Measurements from ENCODE around the gene EPN1. TPM values are rescaled to one million over a fixed set of nuclear protein-coding genes. Genes with fewer than 3 reads are reported as not detected.

The EPN1 gene
- total and polyA plus RNA-seq, 2 donors from 2014 or later: 138 to 145 TPM

DNA sequence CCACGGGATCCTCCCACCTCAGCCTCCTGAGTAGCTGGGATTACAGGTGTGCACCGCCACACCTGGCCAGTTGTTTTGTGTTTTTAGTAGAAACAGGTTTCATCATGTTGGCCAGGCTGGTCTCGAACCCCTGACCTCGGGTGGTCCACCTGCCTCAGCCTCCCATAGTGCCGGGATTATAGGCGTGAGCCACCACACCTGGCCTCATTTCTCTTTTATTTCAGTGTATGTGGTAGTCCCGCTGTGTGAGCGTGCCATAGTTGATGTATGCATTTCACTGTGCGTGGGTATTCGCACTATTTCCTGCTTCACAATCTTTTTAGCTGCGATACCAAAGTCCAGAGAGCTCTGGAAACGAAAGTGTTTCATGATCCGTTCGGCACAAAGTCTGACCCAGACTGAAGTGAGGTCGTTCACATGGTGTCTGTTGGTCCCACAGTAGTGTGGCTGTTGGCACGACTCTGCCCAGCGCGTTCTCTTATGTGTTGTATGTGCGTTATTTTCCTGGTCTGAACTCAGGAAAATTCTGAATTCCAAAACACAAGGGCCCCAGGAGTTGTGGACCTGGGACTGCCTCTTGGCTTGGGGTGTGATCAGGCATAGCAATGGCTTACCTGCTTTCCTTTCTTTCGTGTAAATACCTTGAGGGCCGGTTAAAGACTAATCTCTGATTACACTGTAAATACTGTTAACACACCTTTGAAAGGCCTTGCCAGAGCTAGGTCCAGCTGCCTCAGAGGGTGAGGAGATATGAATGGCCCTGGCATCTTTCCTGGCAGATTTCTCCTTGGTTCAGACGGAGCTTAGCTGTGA, 8.6 kb downstream of the EPN1 start:
- H3K9me3 ChIP-seq (ENCODE audit: control insufficient read depth in 2 of 3, insufficient read depth in 1 of 3, low read length in 3 of 3): no peaks in the 10 kb centered on the region
- TF ChIP-seq, protein P1, sequence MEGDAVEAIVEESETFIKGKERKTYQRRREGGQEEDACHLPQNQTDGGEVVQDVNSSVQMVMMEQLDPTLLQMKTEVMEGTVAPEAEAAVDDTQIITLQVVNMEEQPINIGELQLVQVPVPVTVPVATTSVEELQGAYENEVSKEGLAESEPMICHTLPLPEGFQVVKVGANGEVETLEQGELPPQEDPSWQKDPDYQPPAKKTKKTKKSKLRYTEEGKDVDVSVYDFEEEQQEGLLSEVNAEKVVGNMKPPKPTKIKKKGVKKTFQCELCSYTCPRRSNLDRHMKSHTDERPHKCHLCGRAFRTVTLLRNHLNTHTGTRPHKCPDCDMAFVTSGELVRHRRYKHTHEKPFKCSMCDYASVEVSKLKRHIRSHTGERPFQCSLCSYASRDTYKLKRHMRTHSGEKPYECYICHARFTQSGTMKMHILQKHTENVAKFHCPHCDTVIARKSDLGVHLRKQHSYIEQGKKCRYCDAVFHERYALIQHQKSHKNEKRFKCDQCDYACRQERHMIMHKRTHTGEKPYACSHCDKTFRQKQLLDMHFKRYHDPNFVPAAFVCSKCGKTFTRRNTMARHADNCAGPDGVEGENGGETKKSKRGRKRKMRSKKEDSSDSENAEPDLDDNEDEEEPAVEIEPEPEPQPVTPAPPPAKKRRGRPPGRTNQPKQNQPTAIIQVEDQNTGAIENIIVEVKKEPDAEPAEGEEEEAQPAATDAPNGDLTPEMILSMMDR (IDR thresholded peaks at IDR 0.05; ENCODE audit: borderline replicate concordance, extremely low read depth, insufficient read depth): no peak
- H3K4me1 ChIP-seq (ENCODE audit: control insufficient read depth in 2 of 3, insufficient read depth in 2 of 3, low read depth in 1 of 3, low read length in 3 of 3): peaks cover 0 to 74% (median 57%) of the 10 kb centered on the region in 3 donors
- H3K36me3 ChIP-seq (ENCODE audit: control insufficient read depth in 2 of 3, insufficient read depth in 3 of 3, low read length in 3 of 3): peaks cover under 1 to 28% (median 19%) of the 10 kb centered on the region in 3 donors
- peak in 4 of 5 donors; percentile 39 to 85 (median 78) for DNase-seq
- peak overlapping the region in 2 of 3 donors; percentile 2 to 38 for H3K9ac ChIP-seq (ENCODE audit: low read length in 3 of 3)
- no peaks in the 10 kb centered on the region for H3K27me3 ChIP-seq (ENCODE audit: control insufficient read depth, insufficient read depth, low read length)
- FAIRE-seq: no peak
- H3K27ac ChIP-seq (ENCODE audit: low read depth in 2 of 2, low read length in 2 of 2): peak overlapping the region; percentile 87 to 89
- intact Hi-C loops (cut with DNase I): no loop called here
- H3K4me3 ChIP-seq (ENCODE audit: low read length in 3 of 3): peak overlapping the region; percentile 12 to 47 (median 21)

DNA sequence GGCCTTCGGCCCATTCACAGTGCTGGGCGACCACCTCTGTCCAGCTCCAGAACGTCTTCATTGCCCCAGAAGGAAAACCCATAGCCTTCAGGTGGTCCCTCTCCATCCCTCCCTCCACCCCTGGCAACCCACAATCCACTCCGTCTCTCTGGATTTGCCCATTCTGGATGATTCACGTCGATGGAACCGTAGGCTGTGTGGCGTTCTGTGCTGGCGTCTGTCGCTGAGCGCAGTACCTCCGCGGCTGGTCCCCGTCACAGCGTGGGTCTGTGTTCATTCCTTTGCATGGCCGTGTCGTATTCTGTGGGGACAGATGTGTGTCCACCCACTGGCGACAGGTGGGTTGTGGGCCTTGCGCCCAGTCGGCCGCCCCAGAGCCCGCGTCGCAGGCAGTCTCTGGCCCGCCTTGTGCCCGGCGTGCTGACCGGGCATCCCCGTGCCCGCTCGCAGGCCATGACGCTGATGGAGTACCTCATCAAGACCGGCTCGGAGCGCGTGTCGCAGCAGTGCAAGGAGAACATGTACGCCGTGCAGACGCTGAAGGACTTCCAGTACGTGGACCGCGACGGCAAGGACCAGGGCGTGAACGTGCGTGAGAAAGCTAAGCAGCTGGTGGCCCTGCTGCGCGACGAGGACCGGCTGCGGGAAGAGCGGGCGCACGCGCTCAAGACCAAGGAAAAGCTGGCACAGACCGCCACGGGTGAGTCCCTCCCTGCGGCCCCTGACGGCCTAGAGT, 10.1 kb downstream of the EPN1 start:
- TF ChIP-seq, protein P1 (IDR thresholded peaks at IDR 0.05; ENCODE audit: borderline replicate concordance, extremely low read depth, insufficient read depth): no peak
- no peak overlapping the region for H3K4me3 ChIP-seq (ENCODE audit: low read length in 3 of 3)
- intact Hi-C loops (cut with DNase I): no loop called here
- H3K4me1 ChIP-seq (ENCODE audit: control insufficient read depth in 2 of 3, insufficient read depth in 2 of 3, low read depth in 1 of 3, low read length in 3 of 3): peaks cover 0 to 76% (median 60%) of the 10 kb centered on the region in 3 donors
- no peaks in the 10 kb centered on the region for H3K9me3 ChIP-seq (ENCODE audit: control insufficient read depth in 2 of 3, insufficient read depth in 1 of 3, low read length in 3 of 3)
- peaks cover 0 to 25% (median 20%) of the 10 kb centered on the region in 3 donors for H3K36me3 ChIP-seq (ENCODE audit: control insufficient read depth in 2 of 3, insufficient read depth in 3 of 3, low read length in 3 of 3)
- no peak for FAIRE-seq
- DNase-seq: peak in 1 of 5 donors; percentile 81
- peak overlapping the region in 1 of 3 donors; percentile 12 for H3K9ac ChIP-seq (ENCODE audit: low read length in 3 of 3)
- peak overlapping the region in 1 of 2 donors; percentile 41 for H3K27ac ChIP-seq (ENCODE audit: low read depth in 2 of 2, low read length in 2 of 2)
- H3K27me3 ChIP-seq (ENCODE audit: control insufficient read depth, insufficient read depth, low read length): no peaks in the 10 kb centered on the region

DNA sequence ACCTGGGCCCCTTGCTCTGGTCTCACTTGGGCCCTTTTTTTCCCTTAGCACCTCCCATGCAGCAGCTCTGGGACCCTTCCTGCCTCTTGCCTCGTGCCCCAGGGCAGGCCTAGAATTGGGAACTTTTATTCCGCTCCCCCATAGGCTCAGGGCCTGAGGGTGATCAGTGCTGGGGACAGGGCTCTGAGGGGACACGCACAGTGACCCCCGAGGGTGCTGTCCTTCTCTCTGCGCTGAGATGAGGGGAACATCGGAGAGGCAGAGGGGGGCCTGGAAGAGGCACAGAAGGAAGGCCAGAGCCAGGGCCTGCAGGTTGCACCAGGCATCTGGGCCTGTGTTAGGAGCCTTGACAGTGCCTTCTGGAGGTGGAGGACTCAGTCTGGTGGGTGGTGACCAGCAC, 10.8 kb downstream of the EPN1 start:
- no peaks in the 10 kb centered on the region for H3K27me3 ChIP-seq (ENCODE audit: control insufficient read depth, insufficient read depth, low read length)
- peaks cover 0 to 75% (median 54%) of the 10 kb centered on the region in 3 donors for H3K4me1 ChIP-seq (ENCODE audit: control insufficient read depth in 2 of 3, insufficient read depth in 2 of 3, low read depth in 1 of 3, low read length in 3 of 3)
- peaks cover 0 to 26% (median 20%) of the 10 kb centered on the region in 3 donors for H3K36me3 ChIP-seq (ENCODE audit: control insufficient read depth in 2 of 3, insufficient read depth in 3 of 3, low read length in 3 of 3)
- no peaks in the 10 kb centered on the region for H3K9me3 ChIP-seq (ENCODE audit: control insufficient read depth in 2 of 3, insufficient read depth in 1 of 3, low read length in 3 of 3)
- intact Hi-C loops (cut with DNase I): no loop called here
- no peak overlapping the region for H3K4me3 ChIP-seq (ENCODE audit: low read length in 3 of 3)
- FAIRE-seq: no peak
- peak in 1 of 5 donors; percentile 51 for DNase-seq
- TF ChIP-seq, protein P1 (IDR thresholded peaks at IDR 0.05; ENCODE audit: borderline replicate concordance, extremely low read depth, insufficient read depth): no peak
- peak overlapping the region in 1 of 2 donors; percentile 37 for H3K27ac ChIP-seq (ENCODE audit: low read depth in 2 of 2, low read length in 2 of 2)
- H3K9ac ChIP-seq (ENCODE audit: low read length in 3 of 3): no peak overlapping the region
